GM20431 (cell line): ENCODE data around the gene TBC1D2.
"Not testable (repeated sequence)": the region's sequence is repeated elsewhere in the genome, so short reads cannot be mapped to it uniquely, and the experiment has no call there.

Source experiments
- in situ Hi-C: fragments of 300-500 bp; cut with MseI, MboI; formaldehyde crosslinking; loops from one replicate; pipeline ENCODE4 v1.15.0; 2020; ENCODE audit warnings: low sequenced_read_pairs; ENCODE audit not compliant: unreplicated experiment

The TBC1D2 gene

GRCh38 chr9:98255578-98256296 is at the start of gene TBC1D2:
Gene TBC1D2, minus strand, starts transcription at chr9:98255649. Its CDS starts 108 bp downstream, at chr9:98255541.
- in situ Hi-C loops: loop anchor here (10.0 to 25.0 kb wide), 2 partner anchors 181 to 343 kb away; partner anchors contain the start of gene TRMO

GRCh38 chr9:98304381-98304780 is 48.9 kb upstream of the TBC1D2 start:
- in situ Hi-C loops: no loop called here

- in situ Hi-C loops: no loop called here
Measured at GRCh38 chr9:98303633-98304125, 48.2 kb upstream of the TBC1D2 start.

- in situ Hi-C loops: no loop called here
Measured at GRCh38 chr9:98302938-98303632, 47.6 kb upstream of the TBC1D2 start.

GRCh38 chr9:98302150-98302549 is 46.7 kb upstream of the TBC1D2 start:
- in situ Hi-C loops: no loop called here

- in situ Hi-C loops: no loop called here
Measured at GRCh38 chr9:98300611-98301010, 45.2 kb upstream of the TBC1D2 start.

GRCh38 chr9:98298476-98298875 is 43.0 kb upstream of the TBC1D2 start:
- in situ Hi-C loops: no loop called here

- in situ Hi-C loops: no loop called here
Measured at GRCh38 chr9:98295824-98296223, 40.4 kb upstream of the TBC1D2 start.

GRCh38 chr9:98291820-98292219 is 36.4 kb upstream of the TBC1D2 start:
- in situ Hi-C loops: no loop called here

GRCh38 chr9:98290411-98290810 is 35.0 kb upstream of the TBC1D2 start:
- in situ Hi-C loops: no loop called here

GRCh38 chr9:98289614-98290201 is 34.3 kb upstream of the TBC1D2 start:
- in situ Hi-C loops: no loop called here

GRCh38 chr9:98288881-98289280 is 33.4 kb upstream of the TBC1D2 start:
- in situ Hi-C loops: no loop called here

GRCh38 chr9:98287384-98287783 is 31.9 kb upstream of the TBC1D2 start:
- in situ Hi-C loops: no loop called here

GRCh38 chr9:98285446-98285845 is 30.0 kb upstream of the TBC1D2 start:
- in situ Hi-C loops: no loop called here

- in situ Hi-C loops: no loop called here
Measured at GRCh38 chr9:98284754-98285153, 29.3 kb upstream of the TBC1D2 start.

GRCh38 chr9:98283143-98283542 is 27.7 kb upstream of the TBC1D2 start:
- in situ Hi-C loops: not testable (repeated sequence)

GRCh38 chr9:98281281-98281680 is 25.8 kb upstream of the TBC1D2 start:
- in situ Hi-C loops: no loop called here

GRCh38 chr9:98280574-98280973 is 25.1 kb upstream of the TBC1D2 start:
- in situ Hi-C loops: no loop called here

- in situ Hi-C loops: no loop called here
Measured at GRCh38 chr9:98280162-98280561, 24.7 kb upstream of the TBC1D2 start.

- in situ Hi-C loops: no loop called here
Measured at GRCh38 chr9:98276907-98277469, 21.5 kb upstream of the TBC1D2 start.

GRCh38 chr9:98275159-98275558 is 19.7 kb upstream of the TBC1D2 start:
- in situ Hi-C loops: no loop called here
